ENCODE results near the gene ST3GAL4. TPM values are rescaled to one million over a fixed set of nuclear protein-coding genes. Genes with fewer than 3 reads are reported as not detected.

The ST3GAL4 gene
- total RNA-seq, 2 experiments from 2014 or later, result 1.6 TPM

DNA sequence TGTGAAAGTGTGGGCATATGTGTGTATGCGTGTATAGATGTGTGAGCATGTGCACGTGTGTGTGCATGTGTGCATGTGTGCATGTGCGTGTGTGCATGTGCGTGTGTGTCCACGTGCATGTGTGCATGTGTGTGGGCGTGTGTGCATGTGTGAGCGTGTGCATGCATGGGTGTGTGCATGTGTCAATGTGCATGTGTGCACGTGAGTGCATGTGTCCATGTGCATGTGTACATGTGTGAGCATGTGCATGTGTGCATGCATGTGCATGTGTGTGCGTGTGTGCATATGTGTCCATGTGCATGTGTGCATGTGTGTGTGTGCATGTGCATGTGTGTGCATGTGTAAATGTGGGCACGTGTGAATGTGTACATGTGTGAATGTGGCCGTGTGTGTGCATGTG is 95.3 kb downstream of the ST3GAL4 start:
- Histone ChIP-seq H3K4me3 (ENCODE audit: low read length) (no peak overlapping the region), H3K4me1 (ENCODE audit: insufficient read depth, low read length) (no peaks in the 10 kb centered on the region), H3K36me3 (ENCODE audit: insufficient read depth, low read length) (no peaks in the 10 kb centered on the region), H3K27me3 (ENCODE audit: control insufficient read depth in 1 of 2, insufficient read depth in 2 of 2, low read length in 2 of 2) (no peaks in the 10 kb centered on the region), H3K27ac (ENCODE audit: low read depth in 1 of 2, low read length in 2 of 2) (no peak overlapping the region), H3K9me3 (ENCODE audit: control insufficient read depth in 1 of 2, insufficient read depth in 1 of 2, low read length in 2 of 2) (peaks cover 0 to 10% of the 10 kb centered on the region in 2 experiments)
- no peaks in the 10 kb centered on the region for H3K4me1 Mint-ChIP-seq (ENCODE audit: low read depth)
- intact Hi-C loops (cut with DNase I, micrococcal nuclease), result no loop called here
- no peaks in the 10 kb centered on the region for H3K27me3 Mint-ChIP-seq
- ChIA-PET POLR2A (no interaction called here), CTCF (no interaction called here)
- ATAC-seq (ENCODE audit: poor library complexity), result no peak
- H3K27ac Mint-ChIP-seq, result no peak overlapping the region
- H3K9me3 Mint-ChIP-seq, result peaks cover 2% of the 10 kb centered on the region
- no peaks in the 10 kb centered on the region for H3K36me3 Mint-ChIP-seq (ENCODE audit: low read depth)
- no peak overlapping the region for H3K4me3 Mint-ChIP-seq
- DNase-seq, result no peak
- no peak for TF ChIP-seq CTCF (IDR thresholded peaks at IDR 0.05)

DNA sequence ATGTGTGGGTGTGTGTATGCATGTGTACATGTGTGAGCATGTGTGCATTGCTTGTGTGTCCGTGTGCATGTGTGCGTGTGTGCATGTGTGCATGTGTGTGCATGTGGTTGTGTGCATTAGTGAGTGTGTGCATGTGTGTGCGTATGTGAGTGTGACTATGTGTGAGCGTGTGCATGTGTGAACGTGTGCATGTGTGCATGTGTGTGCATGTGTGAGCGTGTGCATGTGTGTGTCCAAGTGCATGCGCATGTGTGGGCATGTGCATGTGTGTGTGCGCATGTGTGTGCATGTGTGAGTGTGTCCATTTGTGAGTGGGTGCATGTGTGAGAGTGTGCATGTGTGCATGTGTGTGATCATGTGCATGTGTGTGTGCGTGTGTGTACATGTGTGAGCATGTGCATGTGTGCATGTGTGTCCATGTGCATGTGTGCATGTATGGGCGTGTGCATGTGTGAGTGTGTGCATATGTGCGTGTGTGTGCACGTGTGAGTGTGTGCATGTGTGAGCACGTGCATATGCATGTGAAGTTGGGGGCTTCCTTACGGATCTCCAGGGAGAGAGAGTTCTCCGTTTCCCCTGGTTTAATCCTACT is 95.8 kb downstream of the ST3GAL4 start:
- no peak overlapping the region for H3K27ac Mint-ChIP-seq
- H3K4me3 Mint-ChIP-seq, result no peak overlapping the region

DNA sequence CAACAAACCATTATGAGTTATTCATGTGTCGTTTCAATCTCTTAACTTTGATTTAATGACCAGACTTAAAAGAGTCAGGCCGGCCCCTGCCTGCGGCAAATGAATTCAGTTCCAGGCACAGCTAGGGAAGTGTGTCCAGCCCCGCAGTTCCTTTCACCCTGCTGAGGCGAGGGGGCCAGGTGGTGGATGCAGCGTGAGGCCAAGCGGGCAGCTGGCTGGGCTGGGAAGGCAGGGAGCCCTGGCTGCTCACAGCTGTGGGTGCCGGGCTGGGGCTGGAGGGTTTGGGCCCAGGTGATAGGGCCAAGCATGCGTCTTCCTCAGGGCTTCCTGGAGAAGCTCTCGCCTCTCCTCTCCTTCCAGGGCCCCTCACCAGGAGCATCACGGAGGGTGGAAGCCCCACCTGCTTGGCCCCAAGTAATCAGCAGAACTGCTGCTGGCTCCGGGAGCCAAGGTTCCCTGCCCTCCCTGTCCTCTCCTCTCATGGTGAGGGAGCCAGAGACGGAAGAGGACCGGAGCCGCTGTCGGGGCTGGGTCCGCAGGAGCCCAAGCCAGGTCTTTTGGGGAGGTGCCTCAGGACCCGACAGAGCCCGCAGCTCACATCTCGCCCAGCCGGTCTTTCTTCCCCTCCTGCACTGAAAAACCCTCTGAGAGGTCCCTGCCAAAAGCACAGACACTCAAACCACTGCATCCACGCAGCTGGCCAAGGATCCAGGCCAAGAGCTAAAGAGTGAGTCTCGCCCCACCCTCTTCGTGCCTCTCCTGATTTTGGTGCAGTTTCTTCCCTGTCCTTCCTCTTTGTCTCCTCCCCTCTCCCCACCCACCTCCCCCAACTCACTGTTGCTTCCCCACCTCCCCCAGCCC is 97.0 kb downstream of the ST3GAL4 start:
- DNase-seq (no peak), ATAC-seq (ENCODE audit: poor library complexity) (no peak)
- Histone ChIP-seq H3K27me3 (ENCODE audit: control insufficient read depth in 1 of 2, insufficient read depth in 2 of 2, low read length in 2 of 2) (no peaks in the 10 kb centered on the region), H3K36me3 (ENCODE audit: insufficient read depth, low read length) (no peaks in the 10 kb centered on the region), H3K4me3 (ENCODE audit: low read length) (no peak overlapping the region), H3K9me3 (ENCODE audit: control insufficient read depth in 1 of 2, insufficient read depth in 1 of 2, low read length in 2 of 2) (peaks cover 0 to 10% of the 10 kb centered on the region in 2 experiments), H3K4me1 (ENCODE audit: insufficient read depth, low read length) (no peaks in the 10 kb centered on the region), H3K27ac (ENCODE audit: low read depth in 1 of 2, low read length in 2 of 2) (no peak overlapping the region)
- TF ChIP-seq CTCF (IDR thresholded peaks at IDR 0.05), result no peak
- Mint-ChIP-seq H3K9me3 (peaks cover 2% of the 10 kb centered on the region), H3K36me3 (ENCODE audit: low read depth) (no peaks in the 10 kb centered on the region), H3K4me3 (no peak overlapping the region), H3K27ac (no peak overlapping the region), H3K4me1 (ENCODE audit: low read depth) (no peaks in the 10 kb centered on the region), H3K27me3 (no peaks in the 10 kb centered on the region)
- intact Hi-C loops (cut with DNase I, micrococcal nuclease), result no loop called here
- ChIA-PET CTCF (no interaction called here), POLR2A (no interaction called here)

More for the DNA sequence above, 95.8 kb downstream of the ST3GAL4 start:
- ChIA-PET CTCF (no interaction called here), POLR2A (no interaction called here)
- intact Hi-C loops (cut with DNase I, micrococcal nuclease), result no loop called here
- ATAC-seq (ENCODE audit: poor library complexity), result no peak
- no peaks in the 10 kb centered on the region for H3K27me3 Mint-ChIP-seq
- Histone ChIP-seq H3K27ac (ENCODE audit: low read depth in 1 of 2, low read length in 2 of 2) (no peak overlapping the region), H3K4me1 (ENCODE audit: insufficient read depth, low read length) (no peaks in the 10 kb centered on the region), H3K4me3 (ENCODE audit: low read length) (no peak overlapping the region), H3K36me3 (ENCODE audit: insufficient read depth, low read length) (no peaks in the 10 kb centered on the region), H3K27me3 (ENCODE audit: control insufficient read depth in 1 of 2, insufficient read depth in 2 of 2, low read length in 2 of 2) (no peaks in the 10 kb centered on the region), H3K9me3 (ENCODE audit: control insufficient read depth in 1 of 2, insufficient read depth in 1 of 2, low read length in 2 of 2) (peaks cover 0 to 10% of the 10 kb centered on the region in 2 experiments)
- no peaks in the 10 kb centered on the region for H3K36me3 Mint-ChIP-seq (ENCODE audit: low read depth)
- H3K4me1 Mint-ChIP-seq (ENCODE audit: low read depth), result no peaks in the 10 kb centered on the region
- no peak for DNase-seq
- TF ChIP-seq CTCF (IDR thresholded peaks at IDR 0.05), result no peak
- peaks cover 2% of the 10 kb centered on the region for H3K9me3 Mint-ChIP-seq
